IMR-90 (cell line): ENCODE data around the gene SHC2. TPM values are rescaled to one million over a fixed set of nuclear protein-coding genes. Genes with fewer than 3 reads are reported as not detected.

Experiments
- ATAC-seq: fragments of 200-7000 bp; cut with Tn5 transposase; 2 replicates; pipeline ENCODE4 v1.9.1; 2020; ENCODE audit warnings: low read depth, mild to moderate bottlenecking, moderate library complexity
- BruUV-seq: library from RNA; stranded (reverse); fragments of 400-500 nt; replicated peaks from 2 replicates; lab custom pipeline; 2021; lab: Mats Ljungman, UMichigan
- CTCF ChIA-PET: fragments of 300-600 bp; formaldehyde crosslinking; extraction: SDS; loops from one replicate; lab custom pipeline; 2021; ENCODE audit warnings: antibody characterized with exemption; lab: Yijun Ruan, JAX
- POLR2A ChIA-PET: fragments of 300-600 bp; sonication (Branson Sonifier 250); formaldehyde crosslinking; loops from one replicate; lab custom pipeline; 2022; ENCODE audit warnings: antibody characterized with exemption; ENCODE audit not compliant: unreplicated experiment; lab: Charles Lee
- DNase-seq: peaks from one replicate; pipeline ENCODE4 v3.0.0; 2013
- H2AFZ ChIP-seq: replicated peaks from 2 replicates; pipeline ENCODE3; 2013; ENCODE audit warnings: low read length, mild to moderate bottlenecking; ENCODE audit not compliant: poor library complexity
- H2AK5ac ChIP-seq: 2 replicates; pipeline ENCODE4 v1.6.1; 2013; ENCODE audit warnings: low read depth, low read length, inconsistent platforms
- H2AK9ac ChIP-seq: replicated peaks from 2 replicates; pipeline ENCODE3; 2013; ENCODE audit warnings: mild to moderate bottlenecking, low read depth, low read length, moderate library complexity; ENCODE audit not compliant: poor library complexity
- H2BK120ac ChIP-seq: 2 replicates; pipeline ENCODE4 v1.6.1; 2013; ENCODE audit warnings: low read depth, low read length, inconsistent platforms
- H2BK15ac ChIP-seq: 3 replicates; pipeline ENCODE4 v1.6.1; 2013; ENCODE audit warnings: low read depth, low read length, inconsistent platforms
- H2BK20ac ChIP-seq: 2 replicates; pipeline ENCODE4 v1.6.1; 2013; ENCODE audit warnings: low read depth, mild to moderate bottlenecking, inconsistent platforms, low read length, moderate library complexity
- H2BK5ac ChIP-seq: 2 replicates; pipeline ENCODE4 v1.6.1; 2013; ENCODE audit warnings: mild to moderate bottlenecking, low read depth, low read length, inconsistent platforms; ENCODE audit not compliant: poor library complexity, severe bottlenecking
- H3K14ac ChIP-seq: replicated peaks from 2 replicates; pipeline ENCODE4 v1.6.1; 2013; ENCODE audit warnings: low read depth, low read length, inconsistent platforms
- H3K18ac ChIP-seq: 2 replicates; pipeline ENCODE4 v1.6.1; 2013; ENCODE audit warnings: low read depth, low read length, control low read depth
- H3K23ac ChIP-seq: 2 replicates; pipeline ENCODE4 v1.6.1; 2013; ENCODE audit warnings: low read depth, low read length, inconsistent platforms
- H3K27ac ChIP-seq: 2 replicates; pipeline ENCODE4 v1.5.1; 2013; ENCODE audit warnings: mild to moderate bottlenecking, control low read depth, low read length; ENCODE audit not compliant: insufficient read depth
- H3K27me3 ChIP-seq: 2 replicates; pipeline ENCODE4 v1.6.1; 2013; ENCODE audit warnings: low read length; ENCODE audit not compliant: control insufficient read depth, insufficient read depth
- H3K36me3 ChIP-seq: 2 replicates; pipeline ENCODE4 v1.6.1; 2013; ENCODE audit warnings: low read length, mixed read lengths; ENCODE audit not compliant: control insufficient read depth, insufficient read depth
- H3K4ac ChIP-seq: 2 replicates; pipeline ENCODE4 v1.6.1; 2013; ENCODE audit warnings: low read depth, low read length, inconsistent platforms
- H3K4me1 ChIP-seq: 2 replicates; pipeline ENCODE4 v1.6.1; 2013; ENCODE audit warnings: low read length, mixed read lengths; ENCODE audit not compliant: control insufficient read depth, insufficient read depth
- H3K4me2 ChIP-seq: 2 replicates; pipeline ENCODE4 v1.6.1; 2013; ENCODE audit warnings: low read depth, mild to moderate bottlenecking, control low read depth, low read length, moderate library complexity
- H3K4me3 ChIP-seq: 2 replicates; pipeline ENCODE4 v1.5.1; 2013; ENCODE audit warnings: low read depth, mild to moderate bottlenecking, control low read depth, low read length, moderate library complexity; ENCODE audit not compliant: insufficient read depth
- H3K56ac ChIP-seq: 2 replicates; pipeline ENCODE4 v1.6.1; 2013; ENCODE audit warnings: low read length, inconsistent platforms; ENCODE audit not compliant: insufficient read depth; ENCODE audit errors: extremely low read depth
- H3K79me1 ChIP-seq, 2 experiments: 2 replicates each; pipeline ENCODE4 v1.6.1; 2013; ENCODE audit warnings: low read length in 2 of 2, inconsistent platforms in 1 of 2, low read depth in 1 of 2
- H3K9ac ChIP-seq: 2 replicates; pipeline ENCODE4 v1.6.1; 2013; ENCODE audit warnings: low read depth, low read length, control low read depth
- H3K9me1 ChIP-seq: 2 replicates; pipeline ENCODE4 v1.6.1; 2013; ENCODE audit warnings: low read length, inconsistent platforms; ENCODE audit not compliant: insufficient read depth
- H3K9me3 ChIP-seq: 2 replicates; pipeline ENCODE4 v1.6.1; 2013; ENCODE audit warnings: low read length; ENCODE audit not compliant: control insufficient read depth, insufficient read depth
- H4K20me1 ChIP-seq: 2 replicates; pipeline ENCODE4 v1.6.1; 2013; ENCODE audit warnings: low read length, inconsistent platforms; ENCODE audit not compliant: insufficient read depth
- H4K5ac ChIP-seq: 2 replicates; pipeline ENCODE4 v1.6.1; 2013; ENCODE audit warnings: mild to moderate bottlenecking, low read depth, low read length, control low read depth
- H4K8ac ChIP-seq, 2 experiments: 2 replicates each; pipeline ENCODE4 v1.6.1; 2013; ENCODE audit warnings: low read depth in 2 of 2, low read length in 2 of 2, control low read depth in 1 of 2, inconsistent platforms in 1 of 2
- H4K91ac ChIP-seq: 2 replicates; pipeline ENCODE4 v1.6.1; 2013; ENCODE audit warnings: low read depth, low read length, inconsistent platforms; ENCODE audit not compliant: insufficient read depth
- CEBPB ChIP-seq: IDR thresholded peaks from 2 replicates; pipeline ENCODE4 v1.6.1; 2012; ENCODE audit warnings: low read depth, low read length, improper control_type of control experiment
- CHD1 ChIP-seq: IDR thresholded peaks from 2 replicates; pipeline ENCODE4 v1.6.1; 2012; ENCODE audit warnings: low read depth, low read length, improper control_type of control experiment
- ELK1 ChIP-seq: fragments of 150-350 bp; IDR thresholded peaks from 2 replicates; pipeline ENCODE4 v1.6.1; 2016; ENCODE audit warnings: low read depth, mild to moderate bottlenecking, low read length, moderate library complexity, borderline replicate concordance
- FOS ChIP-seq: fragments of 150-350 bp; IDR thresholded peaks from 2 replicates; pipeline ENCODE4 v1.6.1; 2016; ENCODE audit warnings: low read depth, low read length
- MAFK ChIP-seq: IDR thresholded peaks from 2 replicates; pipeline ENCODE4 v1.6.1; 2012; ENCODE audit warnings: low read depth, low read length, improper control_type of control experiment
- MXI1 ChIP-seq: IDR thresholded peaks from 2 replicates; pipeline ENCODE4 v1.6.1; 2012; ENCODE audit warnings: low read depth, mild to moderate bottlenecking, low read length, moderate library complexity, borderline replicate concordance
- NFE2L2 ChIP-seq: fragments of 150-350 bp; IDR thresholded peaks from 2 replicates; pipeline ENCODE4 v1.6.1; 2016; ENCODE audit warnings: low read depth, mild to moderate bottlenecking, low read length
- POLR2A ChIP-seq: IDR thresholded peaks from 2 replicates; pipeline ENCODE4 v1.6.1; 2012; ENCODE audit warnings: mild to moderate bottlenecking, low read depth, low read length
- RFX5 ChIP-seq: IDR thresholded peaks from 2 replicates; pipeline ENCODE4 v1.8.0; 2012; ENCODE audit warnings: low read depth, mild to moderate bottlenecking, low read length, moderate library complexity
- SMC3 ChIP-seq: fragments of 150-350 bp; IDR thresholded peaks from 2 replicates; pipeline ENCODE4 v1.6.1; 2016; ENCODE audit warnings: low read depth, mild to moderate bottlenecking, antibody characterized with exemption, low read length, moderate library complexity
- USF2 ChIP-seq: fragments of 150-350 bp; IDR thresholded peaks from 2 replicates; pipeline ENCODE4 v1.6.1; 2017; ENCODE audit warnings: mild to moderate bottlenecking, antibody characterized with exemption, low read length, low read depth
- WGBS, 2 experiments: methylation state at CpG; one replicate each; pipeline versions ENCODE4 v1.1.5 to v1.1.7; 2013; ENCODE audit warnings: missing lambda C conversion rate in 2 of 2; ENCODE audit not compliant: insufficient read length in 1 of 2; ENCODE audit errors: extremely low coverage in 2 of 2; 5-methylcytosine and 5-hydroxymethylcytosine counted together
- dilution Hi-C: fragments of 300-500 bp; cut with HindIII; formaldehyde crosslinking; loops from one replicate; pipeline ENCODE4 v1.14.3; 2018; ENCODE audit warnings: low sequenced_read_pairs; ENCODE audit not compliant: unreplicated experiment
- in situ Hi-C: fragments of 300-500 bp; cut with MboI; formaldehyde crosslinking; loops from 3 replicates; pipeline ENCODE4 v1.14.3; 2019; ENCODE audit warnings: low sequenced_read_pairs, inconsistent platforms, mixed read lengths
- intact Hi-C: fragments of 100-400 bp; cut with micrococcal nuclease; formaldehyde crosslinking; loops from 2 replicates; pipeline ENCODE4 v1.10.0; 2022
- polyA plus RNA-seq, 3 experiments: library from polyadenylated mRNA; depleted of rRNA; stranded (reverse); fragments of >200 nt; gene quantifications; 2 replicates each; pipeline ENCODE4 v1.2.3, GENCODE V29; 2012; ENCODE audit warnings: low replicate concordance in 1 of 3
- total RNA-seq: library from RNA; depleted of rRNA; stranded (reverse); fragments of >200 nt; gene quantifications from 2 replicates; pipeline ENCODE4 v1.2.3, GENCODE V29; 2012

Gene SHC2
- total and polyA plus RNA-seq, 2 of the 4 experiments (the other 2 are of a cell fraction), result 0.68 TPM; not detected in 1

- TF ChIP-seq FOS (no peak), CEBPB (no peak), RFX5 (no peak), CHD1 (no peak), MAFK (no peak), NFE2L2 (no peak), POLR2A (no peak), USF2 (no peak), SMC3 (no peak), ELK1 (no peak), MXI1 (no peak)
These were observed 65.4 kb downstream of the SHC2 start for GRCh38 chr19:395467-395866.

More at GRCh38 chr19:395467-395866, 65.4 kb downstream of the SHC2 start:
- H3K23ac ChIP-seq, result no peak overlapping the region
- dilution Hi-C loops (no loop called here), intact Hi-C loops (no loop called here), in situ Hi-C loops (no loop called here)
- POLR2A ChIA-PET, result no interaction called here
- no peaks in the 10 kb centered on the region for H3K4me1 ChIP-seq
- DNase-seq, result no peak
- H3K79me1 ChIP-seq, result no peaks in the 10 kb centered on the region
- no peak overlapping the region for H2AK9ac ChIP-seq
- H2BK120ac ChIP-seq, result no peak overlapping the region
- no peaks in the 10 kb centered on the region for H4K20me1 ChIP-seq
- H3K4ac ChIP-seq, result no peak overlapping the region
- no peak overlapping the region for H2AFZ ChIP-seq
- 77 to 100% methylated on average over 5 of the region's 5 CpGs for WGBS, 2 experiments
- H2BK20ac ChIP-seq, result no peak overlapping the region
- no peak overlapping the region for H4K8ac ChIP-seq
- no peak overlapping the region for H2BK5ac ChIP-seq
- no peak overlapping the region for H4K5ac ChIP-seq
- H3K14ac ChIP-seq, result no peak overlapping the region
- BruUV-seq, result no TSS peak
- CTCF ChIA-PET, result no interaction called here
- H3K36me3 ChIP-seq, result no peaks in the 10 kb centered on the region
- H3K27ac ChIP-seq, result no peak overlapping the region
- H3K56ac ChIP-seq, result no peak overlapping the region
- no peak overlapping the region for H3K4me3 ChIP-seq
- H3K9ac ChIP-seq, result no peak overlapping the region
- ATAC-seq, result no peak
- no peak overlapping the region for H3K18ac ChIP-seq
- peaks cover 2% of the 10 kb centered on the region; the same call in 1 of the 2 replicates for H3K27me3 ChIP-seq
- no peak overlapping the region for H3K4me2 ChIP-seq
- no peaks in the 10 kb centered on the region for H3K9me1 ChIP-seq
- H4K91ac ChIP-seq, result no peak overlapping the region
- H3K9me3 ChIP-seq, result peaks cover 7% of the 10 kb centered on the region; the same call in 1 of the 2 replicates
- no peak overlapping the region for H2AK5ac ChIP-seq
- H2BK15ac ChIP-seq, result no peak overlapping the region
